Mucosa of rectum (tissue), 2 donors: Measurements from ENCODE around the gene RHOBTB1.
"Not testable (repeated sequence)": the region's sequence is repeated elsewhere in the genome, so short reads cannot be mapped to it uniquely, and the experiment has no call there.

Experiments used
- H3K27ac ChIP-seq, 2 donors: one replicate each; pipeline ENCODE4 v1.7.0; 2013; ENCODE audit warnings: inconsistent platforms in 2 of 2, low read depth in 2 of 2, low read length in 2 of 2
- H3K27me3 ChIP-seq, 2 donors: one replicate each; pipeline ENCODE4 v1.7.0; 2013; ENCODE audit warnings: low read length in 2 of 2; ENCODE audit not compliant: control insufficient read depth in 2 of 2, insufficient read depth in 2 of 2
- H3K36me3 ChIP-seq, 2 donors: one replicate each; pipeline ENCODE4 v1.7.0; 2013; ENCODE audit warnings: low read length in 2 of 2; ENCODE audit not compliant: control insufficient read depth in 2 of 2, insufficient read depth in 2 of 2
- H3K4me1 ChIP-seq, 2 donors: one replicate each; pipeline ENCODE4 v1.7.0; 2013; ENCODE audit warnings: low read length in 2 of 2, mild to moderate bottlenecking in 1 of 2; ENCODE audit not compliant: control insufficient read depth in 2 of 2, insufficient read depth in 2 of 2
- H3K4me3 ChIP-seq, 2 donors: one replicate each; pipeline ENCODE4 v1.7.0; 2013; ENCODE audit warnings: low read length in 2 of 2
- H3K9ac ChIP-seq, 2 donors: one replicate each; pipeline ENCODE4 v1.7.0; 2013; ENCODE audit warnings: low read length in 2 of 2, low read depth in 1 of 2, mild to moderate bottlenecking in 1 of 2
- H3K9me3 ChIP-seq, 2 donors: one replicate each; pipeline ENCODE4 v1.7.0; 2013; ENCODE audit warnings: low read length in 2 of 2; ENCODE audit not compliant: control insufficient read depth in 2 of 2
- donor health status: healthy.
- donor health status: Normal muscosa, but diverticular disease.

RHOBTB1 gene

DNA sequence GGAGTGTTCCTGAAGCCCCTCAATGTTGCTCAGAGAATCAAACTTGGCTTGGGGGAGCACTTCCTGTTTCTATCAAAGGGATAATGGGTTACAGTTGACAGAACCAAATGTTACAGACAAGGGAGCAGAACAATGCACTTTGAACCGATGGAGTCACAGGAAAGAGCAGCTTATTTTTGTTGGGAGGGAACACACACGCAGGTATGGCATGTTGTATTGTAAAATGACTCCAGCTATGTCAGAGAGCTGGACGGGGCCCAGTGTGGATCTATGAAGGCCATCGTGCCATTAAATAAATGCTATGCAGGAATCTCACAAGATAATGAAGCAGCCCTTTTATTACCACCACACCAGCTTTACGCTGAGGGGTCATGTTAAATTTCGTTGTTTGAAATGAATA, 35.1 kb downstream of the RHOBTB1 start:
- Histone ChIP-seq H3K4me1 (no peaks in the 10 kb centered on the region), H3K4me3 (no peak overlapping the region), H3K36me3 (peaks cover 0 to 5% of the 10 kb centered on the region in 2 donors), H3K27me3 (no peaks in the 10 kb centered on the region), H3K9ac (no peak overlapping the region), H3K9me3 (no peaks in the 10 kb centered on the region), H3K27ac (no peak overlapping the region)

- Histone ChIP-seq H3K9ac (no peak overlapping the region), H3K4me1 (no peaks in the 10 kb centered on the region), H3K9me3 (no peaks in the 10 kb centered on the region), H3K36me3 (peaks cover 0 to 5% of the 10 kb centered on the region in 2 donors), H3K27me3 (no peaks in the 10 kb centered on the region), H3K27ac (no peak overlapping the region), H3K4me3 (no peak overlapping the region)
Observed at GRCh38 chr10:60908031-60908430, 36.0 kb downstream of the RHOBTB1 start.

- Histone ChIP-seq H3K4me3 (no peak overlapping the region), H3K27me3 (no peaks in the 10 kb centered on the region), H3K36me3 (peaks cover 0 to 5% of the 10 kb centered on the region in 2 donors), H3K27ac (no peak overlapping the region), H3K4me1 (no peaks in the 10 kb centered on the region), H3K9ac (no peak overlapping the region), H3K9me3 (no peaks in the 10 kb centered on the region)
Observed at GRCh38 chr10:60907236-60907635, 36.7 kb downstream of the RHOBTB1 start.

DNA sequence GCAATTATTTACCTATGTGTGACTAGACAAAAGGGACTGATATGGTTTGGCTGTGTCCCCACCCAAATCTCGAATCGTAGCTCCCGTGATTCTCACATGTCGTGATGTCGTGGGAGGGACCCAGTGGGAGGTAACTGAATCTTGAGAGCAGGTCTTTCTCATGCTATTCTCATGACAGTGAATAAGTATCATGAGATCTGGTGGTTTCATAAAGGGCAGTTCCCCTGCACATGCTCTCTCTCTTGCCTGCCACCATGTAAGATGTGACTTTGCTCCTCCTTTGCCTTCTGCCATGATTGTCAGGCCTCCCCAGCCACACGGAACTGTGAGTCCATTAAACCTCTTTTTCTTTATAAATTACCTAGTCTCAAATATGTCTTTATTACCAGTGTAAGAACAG, 37.2 kb downstream of the RHOBTB1 start:
- not testable (repeated sequence) for H3K27me3 ChIP-seq, H3K9me3 ChIP-seq, H3K9ac ChIP-seq, H3K27ac ChIP-seq, H3K4me3 ChIP-seq, H3K36me3 ChIP-seq, H3K4me1 ChIP-seq

- H3K36me3 ChIP-seq: peaks cover 0 to 5% of the 10 kb centered on the region in 2 donors
- no peak overlapping the region for H3K9ac ChIP-seq
- H3K27ac ChIP-seq: no peak overlapping the region
- H3K9me3 ChIP-seq: no peaks in the 10 kb centered on the region
- no peaks in the 10 kb centered on the region for H3K4me1 ChIP-seq
- no peak overlapping the region for H3K4me3 ChIP-seq
- H3K27me3 ChIP-seq: no peaks in the 10 kb centered on the region
Observed at GRCh38 chr10:60906411-60906810, 37.6 kb downstream of the RHOBTB1 start.

- no peak overlapping the region for H3K9ac ChIP-seq
- H3K27ac ChIP-seq: no peak overlapping the region
- no peaks in the 10 kb centered on the region for H3K9me3 ChIP-seq
- no peaks in the 10 kb centered on the region for H3K27me3 ChIP-seq
- no peak overlapping the region for H3K4me3 ChIP-seq
- no peaks in the 10 kb centered on the region for H3K4me1 ChIP-seq
- H3K36me3 ChIP-seq: no peaks in the 10 kb centered on the region
Observed at GRCh38 chr10:60905580-60905979, 38.4 kb downstream of the RHOBTB1 start.

- Histone ChIP-seq H3K9me3 (no peaks in the 10 kb centered on the region), H3K4me3 (no peak overlapping the region), H3K9ac (no peak overlapping the region), H3K36me3 (no peaks in the 10 kb centered on the region), H3K4me1 (no peaks in the 10 kb centered on the region), H3K27me3 (no peaks in the 10 kb centered on the region), H3K27ac (no peak overlapping the region)
Observed at GRCh38 chr10:60903096-60903495, 40.9 kb downstream of the RHOBTB1 start.

GRCh38 chr10:60901561-60902235, 42.3 kb downstream of the RHOBTB1 start:
- no peak overlapping the region for H3K27ac ChIP-seq
- no peak overlapping the region for H3K9ac ChIP-seq
- no peaks in the 10 kb centered on the region for H3K4me1 ChIP-seq
- no peaks in the 10 kb centered on the region for H3K9me3 ChIP-seq
- H3K4me3 ChIP-seq: no peak overlapping the region
- no peaks in the 10 kb centered on the region for H3K36me3 ChIP-seq
- H3K27me3 ChIP-seq: no peaks in the 10 kb centered on the region

- Histone ChIP-seq H3K36me3 (no peaks in the 10 kb centered on the region), H3K4me1 (no peaks in the 10 kb centered on the region), H3K27ac (no peak overlapping the region), H3K4me3 (no peak overlapping the region), H3K27me3 (no peaks in the 10 kb centered on the region), H3K9me3 (no peaks in the 10 kb centered on the region), H3K9ac (no peak overlapping the region)
Observed at GRCh38 chr10:60899266-60899665, 44.7 kb downstream of the RHOBTB1 start.

DNA sequence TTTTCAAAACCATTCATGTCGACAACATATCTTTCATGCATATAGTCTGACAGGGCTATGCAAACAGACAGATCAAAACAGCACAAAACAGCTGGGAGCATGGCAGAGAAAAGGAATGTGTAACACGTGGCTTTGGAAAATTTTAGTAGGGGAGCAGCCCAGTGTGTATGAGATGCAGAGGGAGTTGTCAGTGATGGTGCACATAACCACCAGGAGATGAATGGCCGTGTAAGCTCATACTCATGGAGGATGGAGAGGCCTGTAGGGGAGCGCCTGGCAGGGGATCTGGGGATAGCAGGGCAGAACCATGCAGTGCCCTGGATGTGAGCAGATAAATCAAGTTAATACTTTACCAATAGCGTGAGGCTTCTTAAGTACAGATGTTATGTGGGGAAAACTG, 45.7 kb downstream of the RHOBTB1 start:
- Histone ChIP-seq H3K27me3 (no peaks in the 10 kb centered on the region), H3K4me1 (no peaks in the 10 kb centered on the region), H3K4me3 (no peak overlapping the region), H3K27ac (no peak overlapping the region), H3K9me3 (no peaks in the 10 kb centered on the region), H3K36me3 (no peaks in the 10 kb centered on the region), H3K9ac (no peak overlapping the region)

- H3K9ac ChIP-seq: no peak overlapping the region
- no peaks in the 10 kb centered on the region for H3K36me3 ChIP-seq
- no peaks in the 10 kb centered on the region for H3K4me1 ChIP-seq
- no peaks in the 10 kb centered on the region for H3K9me3 ChIP-seq
- H3K27me3 ChIP-seq: no peaks in the 10 kb centered on the region
- H3K4me3 ChIP-seq: no peak overlapping the region
- H3K27ac ChIP-seq: no peak overlapping the region
Observed at GRCh38 chr10:60896810-60897209, 47.2 kb downstream of the RHOBTB1 start.
